Measurements from ENCODE around the gene TDRD9.

TDRD9 gene

GRCh38 chr14:103923863-103924262, 4.4 kb upstream of the TDRD9 start:
- no peak for TF ChIP-seq SIN3A (IDR thresholded peaks at IDR 0.05; ENCODE audit: borderline replicate concordance, insufficient read depth, low read length)
- no peak for TF ChIP-seq POLR2AphosphoS5 (IDR thresholded peaks at IDR 0.05; ENCODE audit: low read depth, low read length)
- TF ChIP-seq TAF1 (IDR thresholded peaks at IDR 0.05; ENCODE audit: borderline replicate concordance, insufficient read depth, low read length) = no peak
- no peak for TF ChIP-seq FOXP2 (optimal IDR thresholded peaks at IDR 0.05; ENCODE audit: borderline replicate concordance, extremely low read depth, extremely low read length, insufficient read depth)
- TF ChIP-seq REST (IDR thresholded peaks at IDR 0.05; ENCODE audit: insufficient read depth in 1 of 2, low read depth in 2 of 2, low read length in 2 of 2) = no peak

- TF ChIP-seq POLR2AphosphoS5 (IDR thresholded peaks at IDR 0.05; ENCODE audit: low read depth, low read length) (no peak), FOXP2 (optimal IDR thresholded peaks at IDR 0.05; ENCODE audit: borderline replicate concordance, extremely low read depth, extremely low read length, insufficient read depth) (no peak), TAF1 (IDR thresholded peaks at IDR 0.05; ENCODE audit: borderline replicate concordance, insufficient read depth, low read length) (no peak), SIN3A (IDR thresholded peaks at IDR 0.05; ENCODE audit: borderline replicate concordance, insufficient read depth, low read length) (no peak), REST (IDR thresholded peaks at IDR 0.05; ENCODE audit: insufficient read depth in 1 of 2, low read depth in 2 of 2, low read length in 2 of 2) (no peak)
Measured at GRCh38 chr14:103925316-103925715, 2.9 kb upstream of the TDRD9 start.

GRCh38 chr14:103927566-103927965, 690 bp upstream of the TDRD9 start:
- TF ChIP-seq REST (IDR thresholded peaks at IDR 0.05; ENCODE audit: insufficient read depth in 1 of 2, low read depth in 2 of 2, low read length in 2 of 2) (no peak), POLR2AphosphoS5 (IDR thresholded peaks at IDR 0.05; ENCODE audit: low read depth, low read length) (no peak), TAF1 (IDR thresholded peaks at IDR 0.05; ENCODE audit: borderline replicate concordance, insufficient read depth, low read length) (no peak), SIN3A (IDR thresholded peaks at IDR 0.05; ENCODE audit: borderline replicate concordance, insufficient read depth, low read length) (no peak), FOXP2 (optimal IDR thresholded peaks at IDR 0.05; ENCODE audit: borderline replicate concordance, extremely low read depth, extremely low read length, insufficient read depth) (no peak)

GRCh38 chr14:103930051-103930604, 1.9 kb downstream of the TDRD9 start:
- TF ChIP-seq FOXP2 (optimal IDR thresholded peaks at IDR 0.05; ENCODE audit: borderline replicate concordance, extremely low read depth, extremely low read length, insufficient read depth) = no peak
- no peak for TF ChIP-seq REST (IDR thresholded peaks at IDR 0.05; ENCODE audit: insufficient read depth in 1 of 2, low read depth in 2 of 2, low read length in 2 of 2)
- TF ChIP-seq POLR2AphosphoS5 (IDR thresholded peaks at IDR 0.05; ENCODE audit: low read depth, low read length) = no peak
- no peak for TF ChIP-seq SIN3A (IDR thresholded peaks at IDR 0.05; ENCODE audit: borderline replicate concordance, insufficient read depth, low read length)
- no peak for TF ChIP-seq TAF1 (IDR thresholded peaks at IDR 0.05; ENCODE audit: borderline replicate concordance, insufficient read depth, low read length)
